Measurements from ENCODE around the gene KRTAP1-1. TPM values are rescaled to one million over a fixed set of nuclear protein-coding genes. Genes with fewer than 3 reads are reported as not detected.

KRTAP1-1 gene
- total RNA-seq, 4 donors from 2014 or later = not detected

- ATAC-seq (ENCODE audit: low FRiP score) (no peak), DNase-seq (ENCODE audit: low spot score) (no peak)
- no peak for TF ChIP-seq CTCF (IDR thresholded peaks at IDR 0.05)
Observed at GRCh38 chr17:41013606-41014005, 27.6 kb downstream of the KRTAP1-1 start.

DNA sequence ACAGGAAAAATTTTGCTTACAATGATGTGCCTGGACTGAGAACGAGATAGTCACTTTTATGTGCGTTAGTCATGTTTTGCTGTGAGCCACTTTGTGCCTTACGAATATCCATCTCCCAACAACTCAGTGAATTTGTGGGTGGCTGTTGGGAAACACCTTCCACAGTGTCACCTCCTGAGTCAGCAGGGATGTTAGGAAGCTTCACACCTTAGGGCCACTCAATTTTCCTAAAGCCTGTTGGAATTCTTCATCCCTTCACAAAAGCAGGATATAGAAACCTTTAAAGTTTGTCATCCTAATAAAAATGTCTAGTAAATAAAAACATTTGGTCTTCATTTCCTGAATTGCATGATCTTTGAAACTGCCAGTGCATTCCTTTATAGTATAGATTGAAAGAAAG lies 28.1 kb downstream of the KRTAP1-1 start:
- DNase-seq (ENCODE audit: low spot score) = no peak
- no peak for ATAC-seq (ENCODE audit: low FRiP score)
- TF ChIP-seq CTCF (IDR thresholded peaks at IDR 0.05) = no peak

- DNase-seq (ENCODE audit: low spot score) (no peak), ATAC-seq (ENCODE audit: low FRiP score) (no peak)
- no peak for TF ChIP-seq CTCF (IDR thresholded peaks at IDR 0.05)
Observed at GRCh38 chr17:41012326-41013120, 28.7 kb downstream of the KRTAP1-1 start.

DNA sequence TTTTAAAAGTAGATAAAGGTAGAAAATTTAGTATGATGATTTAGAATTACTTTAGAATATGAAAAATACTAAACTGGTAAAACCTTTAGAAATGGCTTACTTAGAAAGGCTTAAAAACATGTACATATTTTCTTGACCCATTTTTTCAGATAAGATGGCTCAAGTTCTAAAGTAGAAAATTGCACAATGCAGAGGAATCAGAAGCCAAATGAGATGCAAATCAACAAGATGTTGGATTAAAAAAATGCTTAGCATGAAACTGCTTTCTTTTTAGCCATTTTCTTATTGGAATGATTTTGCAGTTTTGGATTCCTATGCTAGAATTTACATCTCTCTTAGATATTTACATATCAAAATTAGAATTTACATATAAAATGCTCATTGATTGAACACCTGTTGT lies 30.8 kb downstream of the KRTAP1-1 start:
- DNase-seq (ENCODE audit: low spot score) (no peak), ATAC-seq (ENCODE audit: low FRiP score) (no peak)
- no peak for TF ChIP-seq CTCF (IDR thresholded peaks at IDR 0.05)

DNA sequence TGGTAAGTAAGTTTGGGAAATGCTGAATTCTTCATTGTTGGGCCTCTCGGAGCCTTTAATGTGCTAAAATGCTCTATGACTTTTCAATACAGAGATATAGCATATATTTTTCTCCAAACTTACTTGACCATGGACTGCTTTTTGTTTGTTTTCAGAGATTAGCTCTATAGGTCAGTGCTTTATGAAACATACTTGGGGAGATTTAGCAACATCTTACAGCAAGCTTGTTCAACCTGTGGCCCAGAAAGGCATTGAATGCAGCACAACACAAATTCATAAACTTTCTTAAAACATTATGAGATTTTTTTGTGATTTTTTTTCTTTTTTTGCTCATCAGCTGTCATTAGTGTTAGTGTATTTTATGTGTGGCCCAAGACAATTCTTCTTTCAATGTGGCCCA lies 31.3 kb downstream of the KRTAP1-1 start:
- no peak for TF ChIP-seq CTCF (IDR thresholded peaks at IDR 0.05)
- ATAC-seq (ENCODE audit: low FRiP score) = no peak
- DNase-seq (ENCODE audit: low spot score) = no peak

DNA sequence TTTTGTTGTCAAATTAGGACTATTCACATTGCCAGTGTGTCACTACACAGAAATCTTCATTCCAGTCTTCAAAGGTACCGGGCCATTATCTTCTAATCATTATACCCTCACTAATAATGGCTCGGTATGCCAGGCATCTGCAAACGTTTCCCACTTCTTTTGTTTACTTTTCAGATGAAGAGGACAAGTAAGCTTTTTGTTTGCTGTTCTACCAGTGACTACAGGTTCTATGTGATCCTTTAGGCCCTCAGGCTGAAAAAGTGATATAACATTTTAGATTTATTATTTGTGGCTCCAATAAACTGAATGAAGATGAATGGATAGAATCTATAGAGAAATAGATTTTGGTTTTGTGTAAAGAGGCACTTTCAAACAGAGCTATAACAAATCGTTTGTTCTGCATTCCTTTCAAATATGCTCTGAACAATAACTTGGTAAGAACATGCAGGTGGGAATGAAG lies 31.9 kb downstream of the KRTAP1-1 start:
- DNase-seq (ENCODE audit: low spot score) (no peak), ATAC-seq (ENCODE audit: low FRiP score) (no peak)
- no peak for TF ChIP-seq CTCF (IDR thresholded peaks at IDR 0.05)

- ATAC-seq (ENCODE audit: low FRiP score) = no peak
- DNase-seq (ENCODE audit: low spot score) = no peak
- no peak for TF ChIP-seq CTCF (IDR thresholded peaks at IDR 0.05)
Observed at GRCh38 chr17:41008811-41009210, 32.4 kb downstream of the KRTAP1-1 start, which contains the start of gene KRTAP3-1. Gene KRTAP3-1, minus strand, starts transcription at chr17:41009128. Its CDS starts 54 bp downstream, at chr17:41009074.
